ENCODE results near the gene ITGB6.
"Not testable (repeated sequence)": the region's sequence is repeated elsewhere in the genome, so short reads cannot be mapped to it uniquely, and the experiment has no call there.

Gene ITGB6

DNA sequence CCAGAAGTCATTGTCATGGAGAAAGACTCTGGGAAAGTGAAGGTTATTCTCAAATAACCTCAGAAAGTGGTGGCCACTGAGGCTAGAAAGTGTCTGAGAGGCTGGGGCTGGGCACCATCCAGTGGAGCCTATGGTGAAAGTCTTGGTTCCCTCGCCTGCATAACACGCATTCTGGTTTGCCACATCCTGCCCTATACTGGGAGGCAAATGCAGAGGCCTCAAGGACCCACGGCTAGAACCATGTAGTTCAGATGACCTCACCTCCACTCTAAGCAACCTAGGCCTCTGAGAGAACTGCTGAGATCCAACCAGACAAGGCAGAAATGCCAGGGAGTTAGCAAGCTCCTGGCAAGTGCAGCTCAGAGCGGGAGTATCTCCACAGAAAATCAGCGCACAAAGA lies 5.1 kb downstream of the ITGB6 start:
- H3K4me3 ChIP-seq (ENCODE audit: low read depth, low read length), result no peak overlapping the region
- H3K36me3 ChIP-seq (replicated peaks), result no peaks in the 10 kb centered on the region
- H3K27me3 ChIP-seq (replicated peaks), result no peaks in the 10 kb centered on the region
- TF ChIP-seq, protein P1, sequence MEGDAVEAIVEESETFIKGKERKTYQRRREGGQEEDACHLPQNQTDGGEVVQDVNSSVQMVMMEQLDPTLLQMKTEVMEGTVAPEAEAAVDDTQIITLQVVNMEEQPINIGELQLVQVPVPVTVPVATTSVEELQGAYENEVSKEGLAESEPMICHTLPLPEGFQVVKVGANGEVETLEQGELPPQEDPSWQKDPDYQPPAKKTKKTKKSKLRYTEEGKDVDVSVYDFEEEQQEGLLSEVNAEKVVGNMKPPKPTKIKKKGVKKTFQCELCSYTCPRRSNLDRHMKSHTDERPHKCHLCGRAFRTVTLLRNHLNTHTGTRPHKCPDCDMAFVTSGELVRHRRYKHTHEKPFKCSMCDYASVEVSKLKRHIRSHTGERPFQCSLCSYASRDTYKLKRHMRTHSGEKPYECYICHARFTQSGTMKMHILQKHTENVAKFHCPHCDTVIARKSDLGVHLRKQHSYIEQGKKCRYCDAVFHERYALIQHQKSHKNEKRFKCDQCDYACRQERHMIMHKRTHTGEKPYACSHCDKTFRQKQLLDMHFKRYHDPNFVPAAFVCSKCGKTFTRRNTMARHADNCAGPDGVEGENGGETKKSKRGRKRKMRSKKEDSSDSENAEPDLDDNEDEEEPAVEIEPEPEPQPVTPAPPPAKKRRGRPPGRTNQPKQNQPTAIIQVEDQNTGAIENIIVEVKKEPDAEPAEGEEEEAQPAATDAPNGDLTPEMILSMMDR (IDR thresholded peaks at IDR 0.05; ENCODE audit: low read depth, low read length, missing control alignments), result no peak
- DNase-seq, result no peak
- no peak overlapping the region for H3K27ac ChIP-seq
- in situ Hi-C loops (cut with HindIII; ENCODE audit: low pct_ligation_motif_present, low sequenced_read_pairs), result no loop called here

DNA sequence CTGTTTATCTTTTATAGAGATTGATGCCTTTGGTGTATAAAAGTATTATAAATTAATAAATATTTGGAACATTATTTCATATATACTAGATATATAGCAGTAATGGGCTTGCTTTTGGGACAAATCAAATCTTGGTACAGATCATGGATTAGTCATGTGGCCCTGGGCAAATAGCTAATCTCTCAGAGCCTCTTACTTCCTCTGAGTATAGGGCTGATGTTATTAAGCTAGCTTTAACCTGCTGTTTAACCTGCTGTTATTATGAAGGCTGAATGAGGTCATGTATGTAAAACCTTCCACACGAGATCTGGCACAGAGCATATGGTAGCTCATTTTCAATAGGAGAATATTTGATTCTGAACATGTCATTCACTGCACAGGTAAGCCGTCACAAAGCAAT lies 5.7 kb downstream of the ITGB6 start:
- no peak overlapping the region for H3K27ac ChIP-seq
- H3K4me3 ChIP-seq (ENCODE audit: low read depth, low read length), result no peak overlapping the region
- no peaks in the 10 kb centered on the region for H3K36me3 ChIP-seq (replicated peaks)
- no peak for DNase-seq
- no peaks in the 10 kb centered on the region for H3K27me3 ChIP-seq (replicated peaks)
- TF ChIP-seq, protein P1 (IDR thresholded peaks at IDR 0.05; ENCODE audit: low read depth, low read length, missing control alignments), result no peak
- in situ Hi-C loops (cut with HindIII; ENCODE audit: low pct_ligation_motif_present, low sequenced_read_pairs), result no loop called here

DNA sequence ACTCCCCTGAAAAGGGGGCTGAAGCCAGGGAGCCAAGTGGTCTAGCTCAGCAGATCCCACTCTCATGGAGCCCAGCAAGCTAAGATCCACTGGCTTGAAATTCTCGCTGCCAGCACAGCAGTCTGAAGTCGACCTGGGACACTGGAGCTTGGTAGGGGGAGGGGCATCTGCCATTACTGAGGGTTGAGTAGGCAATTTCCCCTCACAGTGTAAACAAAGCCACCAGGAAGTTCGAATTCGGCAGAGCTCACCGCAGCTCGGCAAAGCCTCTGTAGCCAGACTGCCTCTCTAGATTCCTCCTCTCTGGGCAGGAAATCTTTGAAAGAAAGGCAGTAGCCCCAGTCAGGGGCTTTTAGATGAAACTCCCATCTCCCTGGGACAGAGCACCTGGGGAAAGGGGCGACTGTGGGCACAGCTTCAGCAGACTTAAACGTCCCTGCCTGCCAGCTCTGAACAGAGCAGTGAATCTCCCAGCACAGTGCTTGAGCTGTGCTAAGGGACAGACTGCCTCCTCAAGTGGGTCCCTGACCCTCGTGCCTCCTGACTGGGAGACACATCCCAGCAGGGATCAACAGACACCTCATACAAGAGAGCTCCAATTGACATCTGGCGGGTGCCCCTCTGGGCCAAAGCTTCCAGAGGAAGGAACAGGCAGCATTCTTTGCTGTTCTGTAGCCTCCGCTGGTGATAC lies 18.8 kb downstream of the ITGB6 start:
- H3K4me3 ChIP-seq (ENCODE audit: low read depth, low read length); in situ Hi-C loops (cut with HindIII; ENCODE audit: low pct_ligation_motif_present, low sequenced_read_pairs); H3K27me3 ChIP-seq (replicated peaks); H3K36me3 ChIP-seq (replicated peaks): not testable (repeated sequence)
- DNase-seq, result peak; percentile 49
- H3K27ac ChIP-seq, result peak overlapping the region; percentile 66

DNA sequence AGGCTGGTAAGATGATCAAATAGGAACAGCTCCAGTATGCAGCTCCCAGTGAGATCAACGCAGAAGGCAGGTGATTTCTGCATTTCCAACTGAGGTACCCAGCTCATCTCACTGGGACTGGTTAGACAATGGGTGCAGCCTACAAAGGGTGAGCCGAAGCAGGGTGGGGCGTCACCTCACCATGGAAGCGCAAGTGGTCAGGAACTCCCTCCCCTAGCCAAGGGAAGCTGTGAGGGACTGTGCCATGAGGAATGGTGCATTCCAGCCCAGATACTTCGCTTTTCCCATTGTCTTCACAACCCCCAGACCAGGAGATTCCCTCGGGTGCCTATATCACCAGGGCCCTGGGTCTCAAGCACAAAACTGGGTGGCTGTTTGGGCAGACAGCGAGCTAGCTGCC lies 19.4 kb downstream of the ITGB6 start:
- peak overlapping the region; percentile 66 for H3K27ac ChIP-seq

DNA sequence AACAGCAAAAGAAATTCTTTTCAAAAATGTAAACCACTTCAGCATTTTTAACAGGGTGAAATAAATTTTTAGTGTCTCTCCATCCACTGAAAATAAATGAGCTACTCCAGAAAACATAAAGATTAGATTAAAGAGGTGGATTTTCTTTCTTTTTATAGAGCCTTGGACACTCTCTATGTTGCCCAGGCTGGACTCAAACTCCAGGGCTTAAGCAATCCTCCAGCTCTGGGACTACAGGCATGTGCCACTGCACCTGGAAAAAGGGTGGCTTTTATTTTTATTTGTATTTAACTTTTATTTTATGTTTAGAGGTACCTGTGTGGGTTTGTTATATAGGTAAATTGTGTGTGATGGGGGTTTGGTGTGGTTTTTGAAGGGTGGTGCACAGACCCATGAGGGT lies 19.9 kb downstream of the ITGB6 start:
- no peak overlapping the region for H3K4me3 ChIP-seq (ENCODE audit: low read depth, low read length)
- no peaks in the 10 kb centered on the region for H3K27me3 ChIP-seq (replicated peaks)
- H3K27ac ChIP-seq, result no peak overlapping the region
- DNase-seq, result no peak
- H3K36me3 ChIP-seq (replicated peaks), result no peaks in the 10 kb centered on the region
- TF ChIP-seq, protein P1 (IDR thresholded peaks at IDR 0.05; ENCODE audit: low read depth, low read length, missing control alignments), result no peak
- in situ Hi-C loops (cut with HindIII; ENCODE audit: low pct_ligation_motif_present, low sequenced_read_pairs), result no loop called here

More for the DNA sequence above, 19.4 kb downstream of the ITGB6 start:
- H3K36me3 ChIP-seq (replicated peaks); H3K4me3 ChIP-seq (ENCODE audit: low read depth, low read length); in situ Hi-C loops (cut with HindIII; ENCODE audit: low pct_ligation_motif_present, low sequenced_read_pairs); DNase-seq; H3K27me3 ChIP-seq (replicated peaks): not testable (repeated sequence)

DNA sequence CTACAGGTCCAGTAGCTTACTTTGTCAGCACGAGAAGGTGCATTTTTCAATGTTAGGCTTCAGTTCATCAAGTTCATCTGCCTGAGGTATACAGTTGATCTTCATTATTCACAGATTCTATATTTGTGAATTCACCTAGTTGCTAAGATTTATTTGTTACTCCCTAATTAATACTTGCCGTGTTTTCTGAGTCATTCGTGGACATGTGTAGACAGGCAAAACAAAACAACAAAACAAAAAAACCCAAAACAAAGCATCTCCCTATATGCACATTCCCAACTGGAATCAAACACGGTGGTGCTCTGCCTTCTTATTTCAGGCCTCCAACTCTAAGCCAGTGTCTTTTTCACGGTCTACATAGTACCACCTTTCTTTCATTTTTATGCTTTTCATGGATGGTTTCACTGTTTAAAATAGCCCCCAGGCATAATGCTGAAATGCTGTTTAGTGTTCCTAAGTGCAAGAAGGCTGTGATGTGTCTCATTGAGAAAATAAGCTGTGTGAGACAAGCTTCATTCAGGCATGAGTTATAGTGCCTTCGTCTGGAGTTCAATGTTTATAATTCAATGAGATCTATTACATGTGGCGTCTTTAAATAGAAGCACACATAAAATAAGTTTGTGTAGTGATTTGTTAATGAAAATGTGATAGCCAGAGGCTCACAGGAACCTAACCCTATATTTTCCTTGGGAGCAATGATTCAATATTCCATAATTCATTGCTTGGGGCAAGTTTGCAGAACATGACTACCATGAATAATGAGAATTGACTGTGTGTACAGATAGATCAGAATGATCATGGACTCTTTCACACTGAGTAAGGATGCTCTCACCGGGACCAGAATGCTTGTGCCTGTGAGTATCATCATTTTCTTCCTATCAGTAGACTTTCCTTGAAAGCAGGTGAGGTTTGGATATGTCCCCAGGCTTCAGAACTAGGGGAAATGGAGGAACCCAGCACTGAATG lies 24.6 kb downstream of the ITGB6 start:
- no peak for DNase-seq
- H3K27me3 ChIP-seq (replicated peaks), result no peaks in the 10 kb centered on the region
- H3K36me3 ChIP-seq (replicated peaks), result no peaks in the 10 kb centered on the region
- in situ Hi-C loops (cut with HindIII; ENCODE audit: low pct_ligation_motif_present, low sequenced_read_pairs), result no loop called here
- H3K27ac ChIP-seq, result no peak overlapping the region
- TF ChIP-seq, protein P1 (IDR thresholded peaks at IDR 0.05; ENCODE audit: low read depth, low read length, missing control alignments), result no peak
- no peak overlapping the region for H3K4me3 ChIP-seq (ENCODE audit: low read depth, low read length)
